ENCODE measurements around the gene MVB12B. TPM values are rescaled to one million over a fixed set of nuclear protein-coding genes. Genes with fewer than 3 reads are reported as not detected.

MVB12B gene
- total RNA-seq, 1 experiment from 2014 or later, result 9.4 TPM

DNA sequence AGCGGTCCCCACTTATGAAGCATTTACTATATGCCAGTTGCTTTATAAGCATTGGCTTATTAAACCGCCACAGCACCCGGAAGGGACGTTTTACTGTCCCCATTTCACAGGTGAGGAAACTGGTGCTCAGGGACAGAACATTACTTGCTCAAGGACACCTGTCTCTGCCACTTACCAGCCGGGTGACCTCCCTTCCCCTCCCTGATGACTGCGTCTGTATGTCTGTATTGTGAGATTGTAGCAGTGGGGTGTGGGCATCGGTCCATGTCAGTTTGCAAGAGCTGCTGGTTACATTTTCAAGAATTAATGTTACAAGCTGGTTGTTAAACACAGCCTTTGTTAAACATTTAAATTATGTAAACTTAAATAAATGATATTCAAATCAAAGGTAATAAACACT, 209.5 kb downstream of the MVB12B start:
- Histone ChIP-seq H3K27ac (ENCODE audit: low read length) (no peak overlapping the region), H3K4me3 (ENCODE audit: low read depth in 2 of 2, low read length in 2 of 2) (no peak overlapping the region), H3K4me1 (ENCODE audit: control insufficient read depth, insufficient read depth, low read length) (no peaks in the 10 kb centered on the region), H3K9me3 (ENCODE audit: control insufficient read depth, insufficient read depth, low read depth, low read length) (no peaks in the 10 kb centered on the region), H3K27me3 (ENCODE audit: control insufficient read depth, insufficient read depth, low read length) (no peaks in the 10 kb centered on the region; the same call in 1 of the 2 replicates), H3K36me3 (ENCODE audit: control insufficient read depth, insufficient read depth, low read length) (no peaks in the 10 kb centered on the region)
- CTCF ChIA-PET, result no interaction called here
- no TSS peak for BruUV-seq (replicated peaks)
- ATAC-seq (no peak), DNase-seq (ENCODE audit: low read depth, low spot score) (no peak)
- TF ChIP-seq, protein P1, sequence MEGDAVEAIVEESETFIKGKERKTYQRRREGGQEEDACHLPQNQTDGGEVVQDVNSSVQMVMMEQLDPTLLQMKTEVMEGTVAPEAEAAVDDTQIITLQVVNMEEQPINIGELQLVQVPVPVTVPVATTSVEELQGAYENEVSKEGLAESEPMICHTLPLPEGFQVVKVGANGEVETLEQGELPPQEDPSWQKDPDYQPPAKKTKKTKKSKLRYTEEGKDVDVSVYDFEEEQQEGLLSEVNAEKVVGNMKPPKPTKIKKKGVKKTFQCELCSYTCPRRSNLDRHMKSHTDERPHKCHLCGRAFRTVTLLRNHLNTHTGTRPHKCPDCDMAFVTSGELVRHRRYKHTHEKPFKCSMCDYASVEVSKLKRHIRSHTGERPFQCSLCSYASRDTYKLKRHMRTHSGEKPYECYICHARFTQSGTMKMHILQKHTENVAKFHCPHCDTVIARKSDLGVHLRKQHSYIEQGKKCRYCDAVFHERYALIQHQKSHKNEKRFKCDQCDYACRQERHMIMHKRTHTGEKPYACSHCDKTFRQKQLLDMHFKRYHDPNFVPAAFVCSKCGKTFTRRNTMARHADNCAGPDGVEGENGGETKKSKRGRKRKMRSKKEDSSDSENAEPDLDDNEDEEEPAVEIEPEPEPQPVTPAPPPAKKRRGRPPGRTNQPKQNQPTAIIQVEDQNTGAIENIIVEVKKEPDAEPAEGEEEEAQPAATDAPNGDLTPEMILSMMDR (IDR thresholded peaks at IDR 0.05), result no peak
- TF ChIP-seq TCF7L2 (IDR thresholded peaks at IDR 0.05; ENCODE audit: low read depth, low read length), result no peak
- no peak for TF ChIP-seq POLR2AphosphoS5 (IDR thresholded peaks at IDR 0.05; ENCODE audit: low read depth, low read length)
- no peak for TF ChIP-seq SIN3A (IDR thresholded peaks at IDR 0.05; ENCODE audit: borderline replicate concordance, insufficient read depth, low read depth, low read length)
- TF ChIP-seq, protein P2, sequence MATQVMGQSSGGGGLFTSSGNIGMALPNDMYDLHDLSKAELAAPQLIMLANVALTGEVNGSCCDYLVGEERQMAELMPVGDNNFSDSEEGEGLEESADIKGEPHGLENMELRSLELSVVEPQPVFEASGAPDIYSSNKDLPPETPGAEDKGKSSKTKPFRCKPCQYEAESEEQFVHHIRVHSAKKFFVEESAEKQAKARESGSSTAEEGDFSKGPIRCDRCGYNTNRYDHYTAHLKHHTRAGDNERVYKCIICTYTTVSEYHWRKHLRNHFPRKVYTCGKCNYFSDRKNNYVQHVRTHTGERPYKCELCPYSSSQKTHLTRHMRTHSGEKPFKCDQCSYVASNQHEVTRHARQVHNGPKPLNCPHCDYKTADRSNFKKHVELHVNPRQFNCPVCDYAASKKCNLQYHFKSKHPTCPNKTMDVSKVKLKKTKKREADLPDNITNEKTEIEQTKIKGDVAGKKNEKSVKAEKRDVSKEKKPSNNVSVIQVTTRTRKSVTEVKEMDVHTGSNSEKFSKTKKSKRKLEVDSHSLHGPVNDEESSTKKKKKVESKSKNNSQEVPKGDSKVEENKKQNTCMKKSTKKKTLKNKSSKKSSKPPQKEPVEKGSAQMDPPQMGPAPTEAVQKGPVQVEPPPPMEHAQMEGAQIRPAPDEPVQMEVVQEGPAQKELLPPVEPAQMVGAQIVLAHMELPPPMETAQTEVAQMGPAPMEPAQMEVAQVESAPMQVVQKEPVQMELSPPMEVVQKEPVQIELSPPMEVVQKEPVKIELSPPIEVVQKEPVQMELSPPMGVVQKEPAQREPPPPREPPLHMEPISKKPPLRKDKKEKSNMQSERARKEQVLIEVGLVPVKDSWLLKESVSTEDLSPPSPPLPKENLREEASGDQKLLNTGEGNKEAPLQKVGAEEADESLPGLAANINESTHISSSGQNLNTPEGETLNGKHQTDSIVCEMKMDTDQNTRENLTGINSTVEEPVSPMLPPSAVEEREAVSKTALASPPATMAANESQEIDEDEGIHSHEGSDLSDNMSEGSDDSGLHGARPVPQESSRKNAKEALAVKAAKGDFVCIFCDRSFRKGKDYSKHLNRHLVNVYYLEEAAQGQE (IDR thresholded peaks at IDR 0.05; ENCODE audit: insufficient read depth in 1 of 2, low read depth in 2 of 2, low read length in 1 of 2), result no peak
- POLR2A ChIA-PET, result no interaction called here
- intact Hi-C loops (cut with micrococcal nuclease; ENCODE audit: unreplicated experiment) (no loop called here), in situ Hi-C loops (cut with HindIII; ENCODE audit: low pct_unique_long_range_greater_than_20kb, low sequenced_read_pairs) (no loop called here)

DNA sequence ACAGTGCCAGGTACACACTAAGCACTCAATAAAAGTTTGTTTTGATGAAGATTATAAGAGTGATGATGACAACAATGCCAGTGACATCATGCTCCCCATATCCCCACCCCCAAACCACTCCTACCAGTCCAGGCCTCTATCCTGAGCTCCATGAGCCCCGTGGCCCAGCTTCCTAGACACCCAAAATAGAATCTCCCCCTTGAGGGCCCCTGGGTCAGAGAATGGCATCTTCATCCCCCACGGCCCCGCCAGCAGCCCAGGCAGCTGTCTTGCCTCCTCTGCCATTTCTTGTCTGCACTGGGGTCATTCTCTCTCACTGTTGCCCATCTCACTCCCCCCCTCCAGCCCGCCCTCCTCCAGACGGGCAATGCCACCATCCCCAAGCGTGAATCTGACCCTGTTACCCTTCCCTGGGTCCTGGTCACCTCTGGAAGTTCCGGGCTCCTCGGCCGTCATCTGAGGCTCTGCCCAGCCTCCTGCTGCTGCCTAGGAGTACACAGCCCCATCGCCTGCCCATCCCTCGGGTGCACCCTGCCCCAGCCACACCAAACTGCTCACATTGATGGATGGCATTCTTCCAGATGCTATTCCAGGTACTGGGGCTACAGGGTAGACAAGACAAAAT, 210.3 kb downstream of the MVB12B start:
- Histone ChIP-seq H3K9me3 (ENCODE audit: control insufficient read depth, insufficient read depth, low read depth, low read length) (no peaks in the 10 kb centered on the region), H3K4me1 (ENCODE audit: control insufficient read depth, insufficient read depth, low read length) (no peaks in the 10 kb centered on the region), H3K27ac (ENCODE audit: low read length) (no peak overlapping the region), H3K36me3 (ENCODE audit: control insufficient read depth, insufficient read depth, low read length) (no peaks in the 10 kb centered on the region), H3K27me3 (ENCODE audit: control insufficient read depth, insufficient read depth, low read length) (no peaks in the 10 kb centered on the region; the same call in 1 of the 2 replicates), H3K4me3 (ENCODE audit: low read depth in 2 of 2, low read length in 2 of 2) (no peak overlapping the region)
- in situ Hi-C loops (cut with HindIII; ENCODE audit: low pct_unique_long_range_greater_than_20kb, low sequenced_read_pairs) (no loop called here), intact Hi-C loops (cut with micrococcal nuclease; ENCODE audit: unreplicated experiment) (no loop called here)
- TF ChIP-seq TCF7L2 (IDR thresholded peaks at IDR 0.05; ENCODE audit: low read depth, low read length) (no peak), POLR2AphosphoS5 (IDR thresholded peaks at IDR 0.05; ENCODE audit: low read depth, low read length) (no peak), SIN3A (IDR thresholded peaks at IDR 0.05; ENCODE audit: borderline replicate concordance, insufficient read depth, low read depth, low read length) (no peak)
- TF ChIP-seq, protein P2 (IDR thresholded peaks at IDR 0.05; ENCODE audit: insufficient read depth in 1 of 2, low read depth in 2 of 2, low read length in 1 of 2), result no peak
- TF ChIP-seq, protein P1 (IDR thresholded peaks at IDR 0.05), result no peak
- ChIA-PET POLR2A (no interaction called here), CTCF (no interaction called here)
- DNase-seq (ENCODE audit: low read depth, low spot score) (no peak), ATAC-seq (no peak)
- BruUV-seq (replicated peaks), result no TSS peak
